Epithelial cell of esophagus (primary cell): ENCODE data around the gene RSPH6A.
"Not testable (repeated sequence)": the region's sequence is repeated elsewhere in the genome, so short reads cannot be mapped to it uniquely, and the experiment has no call there.

Source experiments
- DNase-seq: peaks from one replicate; pipeline ENCODE4 v3.0.0; 2010; ENCODE audit warnings: low read depth
- H3K4me3 ChIP-seq: 2 replicates; pipeline ENCODE4 v1.5.1; 2011; ENCODE audit warnings: mild to moderate bottlenecking, low read length, control low read depth
- CTCF ChIP-seq: IDR thresholded peaks from 2 replicates; pipeline ENCODE4 v1.5.1; 2011; ENCODE audit warnings: low read depth, mild to moderate bottlenecking, low read length, control low read depth, inconsistent platforms; ENCODE audit not compliant: insufficient read depth; ENCODE audit errors: missing control alignments

Gene RSPH6A

DNA sequence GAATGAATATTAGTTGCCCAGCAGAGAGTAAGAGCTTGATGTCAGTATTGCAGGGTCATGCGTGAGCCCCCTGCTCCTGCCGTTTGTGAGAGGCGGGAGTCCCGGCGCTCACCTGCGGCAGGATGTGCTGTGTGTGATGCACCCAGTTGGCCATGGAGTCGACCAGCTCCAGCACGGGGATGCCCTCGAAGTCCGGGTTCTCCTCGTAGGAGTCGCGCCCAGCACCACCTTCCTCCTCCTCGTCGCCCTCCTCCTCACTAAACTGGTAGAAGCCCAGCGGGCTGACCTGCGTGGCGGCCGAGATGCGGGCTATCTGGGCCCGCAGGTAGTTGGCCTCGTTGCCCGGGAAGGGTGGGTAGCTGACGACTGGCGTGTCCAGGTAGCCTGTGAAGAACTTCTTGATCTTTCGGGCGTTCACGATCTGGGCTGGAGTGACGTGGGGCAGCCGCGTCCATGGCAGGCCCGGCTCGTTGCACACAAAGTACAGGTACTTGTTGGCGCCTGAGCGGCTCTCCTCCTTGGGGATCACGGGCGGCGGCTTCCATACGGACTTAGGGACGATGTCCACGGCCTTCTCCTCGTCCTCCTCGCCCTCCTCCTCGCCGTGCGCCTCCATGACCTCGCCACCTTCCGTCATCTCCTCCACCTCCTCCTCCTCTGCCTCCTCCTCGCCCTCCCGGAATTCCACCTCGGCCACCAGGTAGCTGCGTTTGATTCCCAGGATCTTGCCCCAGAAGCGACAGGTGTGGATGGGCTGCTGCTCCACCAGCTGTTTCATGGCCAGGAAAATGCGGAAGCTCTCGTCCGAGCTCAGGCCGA is 10.8 kb downstream of the RSPH6A start:
- TF ChIP-seq CTCF = no peak
- H3K4me3 ChIP-seq = no peak overlapping the region
- no peak for DNase-seq

DNA sequence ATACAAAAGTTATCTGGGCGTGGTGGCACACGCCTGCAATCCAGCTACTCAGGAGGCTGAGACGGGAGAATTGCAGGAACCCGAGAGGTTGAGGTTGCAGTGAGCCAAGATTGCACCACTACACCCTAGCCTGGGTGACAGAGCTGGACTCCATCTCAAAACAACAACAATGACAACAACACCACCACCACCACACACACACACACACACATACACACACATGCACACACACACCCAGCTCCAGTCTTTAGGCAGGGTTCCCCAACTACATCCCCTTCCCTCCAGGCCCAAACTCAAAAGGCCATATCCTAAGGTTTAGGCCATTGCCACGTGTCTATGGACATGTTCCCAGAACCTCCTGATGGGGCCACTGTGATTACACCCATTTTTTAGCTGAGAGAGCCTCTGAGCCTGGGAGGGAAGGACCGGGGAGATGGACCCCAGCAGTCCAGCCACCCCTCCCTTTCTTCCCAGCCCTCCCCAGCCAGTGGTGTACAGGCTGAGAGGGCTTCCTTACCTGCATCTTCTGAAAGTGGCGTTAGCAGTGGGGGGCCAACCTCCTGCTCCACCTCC is 13.4 kb downstream of the RSPH6A start:
- no peak for TF ChIP-seq CTCF
- no peak overlapping the region for H3K4me3 ChIP-seq
- DNase-seq = no peak

GRCh38 chr19:45800070-45800553 is 15.0 kb downstream of the RSPH6A start:
- DNase-seq = no peak
- TF ChIP-seq CTCF = no peak
- no peak overlapping the region for H3K4me3 ChIP-seq

- peak; percentile 39 for DNase-seq
- not testable (repeated sequence) for H3K4me3 ChIP-seq
Measured at GRCh38 chr19:45799541-45799940, 15.6 kb downstream of the RSPH6A start.

DNA sequence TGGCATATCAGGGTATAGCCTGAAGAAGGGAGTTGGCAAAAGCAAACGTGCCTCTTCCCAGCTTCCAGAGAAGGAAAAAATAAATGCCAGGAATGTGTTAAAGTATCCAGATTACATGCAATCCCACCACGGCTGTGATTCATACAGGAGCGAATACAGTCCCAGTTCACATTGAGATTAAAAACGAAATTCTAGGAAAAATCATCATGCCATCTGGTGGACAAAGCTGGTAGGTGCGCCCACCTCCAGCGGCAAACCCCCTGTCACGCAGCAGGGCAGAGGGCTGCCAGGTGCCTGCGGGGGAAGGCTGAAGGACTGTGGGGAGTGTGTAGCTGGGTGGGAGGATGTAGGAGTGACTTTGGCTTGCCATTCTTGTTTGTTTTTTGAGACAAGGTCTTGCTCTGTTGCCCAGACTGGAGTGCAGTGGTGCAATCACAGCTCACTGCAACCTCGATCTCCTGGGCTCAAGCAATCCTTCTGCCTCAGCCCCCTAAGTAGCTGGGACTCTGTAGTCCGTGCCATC is 16.1 kb downstream of the RSPH6A start:
- H3K4me3 ChIP-seq = no peak overlapping the region
- peak; percentile 55 for DNase-seq
- TF ChIP-seq CTCF = peak; percentile 79

DNA sequence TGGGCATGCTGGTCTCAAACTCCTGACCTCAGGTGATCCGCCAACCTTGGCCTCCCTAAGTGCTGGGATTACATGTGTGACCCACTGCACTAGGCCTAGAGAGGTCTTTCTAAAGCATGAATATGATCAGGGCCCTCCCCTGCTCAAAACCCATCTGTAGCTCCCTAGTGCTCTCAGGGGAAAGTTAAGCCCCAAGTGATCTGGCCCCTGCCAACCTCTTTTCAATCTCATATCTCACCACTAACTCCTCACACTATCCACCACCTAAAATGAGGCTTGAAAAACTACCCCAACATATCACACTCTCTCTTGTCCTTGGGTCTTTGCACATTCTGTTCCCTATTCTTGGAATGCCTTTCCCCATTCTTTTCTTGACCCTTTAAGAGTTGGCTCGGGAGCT is 20.5 kb downstream of the RSPH6A start:
- H3K4me3 ChIP-seq = no peak overlapping the region
- no peak for DNase-seq
- no peak for TF ChIP-seq CTCF

DNA sequence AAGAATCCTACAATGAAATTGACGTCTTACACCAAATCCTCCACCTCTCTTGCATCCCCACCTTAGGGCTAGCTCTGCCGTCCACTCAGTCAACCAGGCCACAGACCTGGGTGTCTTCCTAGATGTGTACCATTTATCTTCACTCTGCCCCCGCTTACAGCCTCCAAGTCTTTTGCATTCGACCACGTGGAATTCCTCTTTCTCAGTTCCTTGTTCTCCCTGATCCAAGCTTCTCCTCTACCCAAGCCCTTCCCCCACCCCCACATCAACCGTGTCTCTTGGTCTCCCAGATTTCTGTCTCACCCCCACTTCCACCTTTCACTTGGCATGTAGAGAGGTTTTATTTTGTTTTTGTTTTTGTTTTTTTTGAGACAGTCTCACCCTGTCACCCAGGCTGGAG is 21.2 kb downstream of the RSPH6A start:
- DNase-seq = no peak

More for the DNA sequence above, 21.2 kb downstream of the RSPH6A start:
- no peak overlapping the region for H3K4me3 ChIP-seq
- no peak for TF ChIP-seq CTCF
